ENCODE results near the gene OAS3.
A peak's percentile ranks its signal among the peaks of the same experiment; 100 is the strongest.

DNA sequence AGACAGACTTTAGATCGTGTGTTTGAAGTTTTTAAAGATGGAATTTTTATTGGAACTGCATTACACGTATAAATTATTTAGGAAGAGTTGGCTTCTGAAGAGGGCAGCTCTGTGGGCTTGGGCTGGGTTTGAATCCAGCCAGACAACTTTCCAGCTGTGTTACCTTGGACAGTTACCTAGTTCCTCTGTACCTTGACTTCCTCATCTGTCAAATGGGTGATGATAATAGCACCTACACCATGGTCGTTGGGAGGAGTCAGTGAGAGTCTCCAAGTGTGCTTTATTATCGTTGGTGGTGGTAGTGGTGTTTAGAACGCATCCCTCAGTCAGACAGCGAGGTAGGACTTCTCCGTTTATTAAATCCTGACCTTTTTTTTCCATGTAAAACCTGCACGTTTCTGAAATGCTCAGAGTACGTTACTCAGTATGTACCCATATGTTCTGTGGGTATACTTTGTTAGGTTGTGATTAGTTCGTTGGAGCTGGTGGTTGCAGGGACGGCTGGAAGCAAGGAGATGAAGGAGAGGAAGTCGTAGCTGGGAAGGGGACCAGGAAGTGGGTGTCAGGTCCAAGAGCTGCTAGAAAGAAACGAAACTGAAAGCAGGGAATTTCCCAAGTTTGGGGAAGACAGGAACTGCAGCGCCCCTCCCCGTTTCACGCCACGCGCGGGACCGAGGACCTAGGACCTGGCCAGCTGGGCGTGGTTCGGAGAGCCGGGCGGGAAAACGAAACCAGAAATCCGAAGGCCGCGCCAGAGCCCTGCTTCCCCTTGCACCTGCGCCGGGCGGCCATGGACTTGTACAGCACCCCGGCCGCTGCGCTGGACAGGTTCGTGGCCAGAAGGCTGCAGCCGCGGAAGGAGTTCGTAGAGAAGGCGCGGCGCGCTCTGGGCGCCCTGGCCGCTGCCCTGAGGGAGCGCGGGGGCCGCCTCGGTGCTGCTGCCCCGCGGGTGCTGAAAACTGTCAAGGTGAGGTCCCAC, at the start of gene OAS3:
- TF ChIP-seq ATF3 (IDR thresholded peaks at IDR 0.05) (no peak), CBX3 (IDR thresholded peaks at IDR 0.05; ENCODE audit: low read depth) (peak; percentile 83; the same call in 1 of the 2 replicates), CTCF (IDR thresholded peaks at IDR 0.05 in 2 of 3, conservative IDR thresholded peaks at IDR 0.05 in 1 of 3; ENCODE audit: borderline replicate concordance in 1 of 3, insufficient read depth in 1 of 3, low read depth in 2 of 3, low read length in 2 of 3) (no peak), ZBTB33 (IDR thresholded peaks at IDR 0.05; ENCODE audit: extremely low read depth, insufficient replicate concordance, low read length) (no peak), ZNF274 (IDR thresholded peaks at IDR 0.05; ENCODE audit: low read depth, low read length) (no peak), POLR2AphosphoS5 (IDR thresholded peaks at IDR 0.05; ENCODE audit: low read depth, low read length) (peak; percentile 56; the same call in 1 of the 2 replicates)
